ENCODE results near the gene ABCC4.

ABCC4 gene

DNA sequence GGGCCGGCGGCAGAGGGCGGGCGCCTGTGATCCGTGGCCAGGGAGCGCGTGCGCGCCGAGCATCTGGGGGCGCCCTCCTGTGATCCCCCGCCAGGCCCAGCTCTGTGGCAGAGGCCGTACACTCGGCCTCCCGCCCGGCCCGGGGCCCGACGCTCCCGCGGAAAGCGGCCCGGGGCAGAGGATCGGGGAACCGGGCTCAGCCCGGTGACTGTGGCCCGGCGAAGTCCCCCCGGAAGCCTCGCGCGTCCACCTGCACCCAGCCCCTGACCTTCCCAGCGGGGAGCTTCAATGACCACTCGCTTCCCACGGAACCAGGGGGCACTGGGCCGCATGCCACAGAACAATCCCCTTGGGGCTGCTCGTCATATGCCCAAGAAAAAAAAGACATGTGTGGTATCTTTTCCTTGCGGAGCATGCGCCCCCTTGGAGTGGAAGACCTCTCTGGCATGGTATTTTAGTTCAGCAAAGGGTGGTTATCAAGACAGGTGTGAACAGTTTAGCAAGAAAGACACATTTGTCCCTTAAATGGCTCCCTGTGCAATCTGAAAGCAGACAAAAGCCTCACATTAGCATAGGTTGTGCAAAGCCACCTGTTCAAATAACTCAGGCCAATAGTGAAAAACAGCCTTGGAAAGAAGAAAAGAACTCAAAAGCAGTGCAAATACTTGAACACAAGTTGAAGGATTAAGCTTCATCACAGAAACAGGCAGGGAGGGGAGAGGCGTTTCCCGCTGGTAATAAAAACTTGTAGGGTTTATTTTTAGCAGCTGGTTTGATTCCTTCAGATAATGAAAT, 298.0 kb downstream of the ABCC4 start:
- DNase-seq (ENCODE audit: low spot score), result no peak
- FAIRE-seq, result no peak

DNA sequence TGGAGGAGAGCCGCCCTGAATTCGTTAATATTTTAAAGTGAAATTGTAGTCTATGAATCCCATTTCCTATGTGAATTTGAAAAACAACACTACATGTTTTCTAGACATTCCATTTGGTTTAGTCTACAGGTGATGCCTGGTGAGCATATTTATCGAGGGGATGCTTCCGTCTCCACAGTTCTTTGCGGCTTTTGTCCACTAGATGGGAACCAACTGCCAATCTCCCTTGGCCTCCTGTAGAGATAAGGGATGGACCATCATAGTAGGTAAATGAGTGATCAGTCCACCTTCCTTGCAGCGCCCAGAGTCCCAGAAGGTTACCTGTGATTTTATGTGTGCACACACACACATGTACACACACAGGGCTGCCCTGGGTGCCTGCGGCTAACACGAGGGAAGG, 299.1 kb downstream of the ABCC4 start:
- FAIRE-seq (no peak), DNase-seq (ENCODE audit: low spot score) (no peak)

GRCh38 chr13:94999871-95000270, 301.4 kb downstream of the ABCC4 start:
- FAIRE-seq (no peak), DNase-seq (ENCODE audit: low spot score) (no peak)

- DNase-seq (ENCODE audit: low spot score) (no peak), FAIRE-seq (no peak)
Measured at GRCh38 chr13:94997126-94997525, 304.1 kb downstream of the ABCC4 start.

DNA sequence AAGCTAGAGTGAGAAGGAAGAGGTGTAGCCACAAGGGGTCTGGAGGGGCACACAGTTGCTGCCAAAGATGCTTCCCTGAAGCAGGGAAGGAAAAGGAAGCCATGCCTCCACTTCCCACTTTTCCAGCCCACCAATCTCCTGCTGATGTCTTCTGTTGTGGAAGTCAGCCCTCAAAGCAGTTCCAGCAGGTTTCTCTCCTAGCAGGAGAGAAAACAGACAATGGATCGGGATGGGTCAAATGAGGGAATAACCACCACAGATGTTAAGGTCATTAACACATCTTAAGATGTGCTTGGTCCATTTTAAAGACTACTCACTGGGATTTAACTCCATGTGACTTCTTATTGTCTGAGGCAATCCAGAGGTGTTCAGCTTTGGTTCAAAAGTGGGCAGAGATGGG, 304.8 kb downstream of the ABCC4 start:
- DNase-seq (ENCODE audit: low spot score), result no peak
- FAIRE-seq, result no peak

- DNase-seq (ENCODE audit: low spot score) (no peak), FAIRE-seq (no peak)
Measured at GRCh38 chr13:94994506-94994905, 306.7 kb downstream of the ABCC4 start.

GRCh38 chr13:94993616-94994015, 307.6 kb downstream of the ABCC4 start:
- FAIRE-seq (no peak), DNase-seq (ENCODE audit: low spot score) (no peak)

- DNase-seq (ENCODE audit: low spot score) (no peak), FAIRE-seq (no peak)
Measured at GRCh38 chr13:94992036-94992960, 309.0 kb downstream of the ABCC4 start.

DNA sequence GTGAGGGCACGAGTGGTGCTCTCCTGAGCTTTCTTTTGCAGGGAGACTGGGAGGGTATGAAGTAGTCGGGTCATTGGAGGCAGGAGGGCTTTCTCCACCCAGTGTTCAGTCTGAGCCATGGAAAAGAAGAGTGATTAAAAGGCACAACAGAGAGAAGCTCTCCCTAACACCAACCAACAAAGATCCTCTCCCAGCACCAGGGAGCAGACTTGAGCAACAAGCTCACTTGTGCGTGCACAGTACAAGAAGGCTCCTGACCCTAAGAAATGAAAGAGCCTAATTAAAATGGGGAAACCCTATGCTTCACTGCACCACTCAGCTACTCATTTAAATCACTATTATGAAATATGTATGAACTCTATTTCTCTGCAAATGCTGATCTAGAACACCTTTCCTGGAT, 312.6 kb downstream of the ABCC4 start:
- no peak for FAIRE-seq
- DNase-seq (ENCODE audit: low spot score), result no peak

DNA sequence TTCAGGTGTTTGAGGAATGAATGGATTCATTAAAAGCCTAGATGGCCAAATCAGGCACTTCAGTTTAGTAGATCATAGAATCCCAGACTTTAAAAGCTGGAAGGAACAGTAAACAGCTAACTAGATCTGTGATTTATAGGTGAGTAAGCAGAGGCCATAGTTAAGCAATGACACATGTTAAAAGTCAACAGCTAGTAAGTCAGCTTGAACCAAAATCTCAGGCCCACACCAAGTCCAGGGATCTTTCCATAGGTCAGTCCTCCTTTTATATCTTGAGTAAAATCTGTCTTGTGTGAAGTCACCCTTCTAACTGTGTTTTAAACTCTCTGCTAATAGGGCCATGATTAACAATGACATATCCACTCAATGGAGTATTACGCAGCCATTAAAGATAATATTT, 313.4 kb downstream of the ABCC4 start:
- DNase-seq (ENCODE audit: low spot score) (no peak), FAIRE-seq (no peak)

DNA sequence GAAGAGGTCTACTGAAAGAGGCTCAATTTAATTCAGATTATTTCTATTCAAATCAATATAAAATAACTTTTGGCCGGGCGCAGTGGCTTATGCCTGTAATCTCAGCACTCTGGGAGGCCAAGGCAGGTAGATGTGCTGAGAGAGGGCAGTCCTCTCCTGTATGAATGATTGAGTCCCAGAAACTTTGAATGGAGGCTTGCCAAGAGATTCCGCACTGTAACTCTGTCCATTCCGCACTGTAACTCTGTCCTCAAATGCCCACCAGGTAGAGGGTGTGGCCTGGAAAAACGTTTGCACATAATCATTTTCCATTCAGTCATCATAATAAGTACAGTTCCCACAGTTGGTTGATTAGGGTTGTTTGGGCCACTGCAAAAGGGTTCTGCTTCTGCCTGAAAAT, 314.2 kb downstream of the ABCC4 start:
- DNase-seq (ENCODE audit: low spot score) (no peak), FAIRE-seq (no peak)

DNA sequence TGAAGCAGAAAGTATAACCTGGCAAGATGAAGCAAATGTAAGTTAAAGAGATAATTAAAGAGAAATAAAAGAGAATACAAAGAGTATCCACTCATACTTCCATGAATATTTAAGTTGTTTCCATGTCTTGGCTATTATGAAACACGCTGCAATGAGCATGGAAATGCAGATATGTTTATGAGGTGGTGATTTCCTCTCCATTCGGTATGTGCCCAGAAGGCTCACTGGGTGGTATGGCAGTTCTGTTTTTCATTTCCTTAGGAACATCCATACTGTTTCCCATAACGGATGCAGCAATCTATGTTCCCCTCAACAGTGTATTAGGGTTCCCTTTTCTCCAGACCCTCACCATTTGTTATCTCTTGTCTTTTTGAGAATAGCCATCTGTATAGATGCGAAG, 316.3 kb downstream of the ABCC4 start:
- DNase-seq (ENCODE audit: low spot score) (no peak), FAIRE-seq (no peak)

- no peak for FAIRE-seq
- DNase-seq (ENCODE audit: low spot score), result no peak
Measured at GRCh38 chr13:94978516-94978915, 322.7 kb downstream of the ABCC4 start.

DNA sequence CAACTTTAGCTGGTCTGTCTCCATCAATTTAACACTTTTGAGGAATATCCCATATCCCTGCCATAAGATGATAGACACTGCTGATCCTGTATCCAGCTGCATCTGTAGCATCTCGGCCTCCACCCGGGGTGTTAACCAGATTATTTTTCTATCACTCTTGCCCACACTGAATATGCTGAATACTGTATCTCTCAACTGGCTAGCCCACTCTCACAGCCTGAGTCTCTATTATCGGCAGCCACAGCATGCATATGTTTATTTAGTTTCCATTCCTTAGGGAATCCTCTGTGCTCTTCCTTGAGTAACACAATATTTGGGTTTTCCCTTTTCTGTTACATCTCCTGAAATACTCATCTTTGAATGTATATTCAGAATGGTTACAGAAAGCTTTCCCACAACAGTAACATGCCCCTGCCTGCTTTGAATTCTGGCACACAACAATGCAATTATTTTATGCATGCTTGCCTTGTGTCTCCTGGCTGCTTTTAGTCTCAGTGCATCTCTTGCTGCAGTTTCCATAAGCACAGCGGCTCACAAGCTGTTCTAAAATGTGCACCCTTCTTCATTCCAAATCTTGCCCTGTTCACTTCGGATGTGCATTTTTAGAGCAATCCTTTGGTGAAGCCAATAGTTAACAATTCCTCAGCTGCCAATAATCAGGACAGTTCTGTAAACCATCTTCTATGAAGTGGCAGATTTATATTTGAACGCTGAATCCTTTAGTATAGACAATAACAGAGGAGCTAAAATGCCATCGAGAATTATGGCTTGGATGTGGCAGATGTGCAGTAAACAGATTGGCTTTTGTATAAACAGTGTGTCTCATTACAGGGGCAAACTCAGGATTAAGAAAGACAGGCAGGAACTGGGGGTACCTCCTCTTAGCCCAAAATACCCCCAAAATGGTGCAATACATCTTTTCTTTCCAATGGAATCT, 327.0 kb downstream of the ABCC4 start:
- FAIRE-seq (no peak), DNase-seq (ENCODE audit: low spot score) (no peak)

DNA sequence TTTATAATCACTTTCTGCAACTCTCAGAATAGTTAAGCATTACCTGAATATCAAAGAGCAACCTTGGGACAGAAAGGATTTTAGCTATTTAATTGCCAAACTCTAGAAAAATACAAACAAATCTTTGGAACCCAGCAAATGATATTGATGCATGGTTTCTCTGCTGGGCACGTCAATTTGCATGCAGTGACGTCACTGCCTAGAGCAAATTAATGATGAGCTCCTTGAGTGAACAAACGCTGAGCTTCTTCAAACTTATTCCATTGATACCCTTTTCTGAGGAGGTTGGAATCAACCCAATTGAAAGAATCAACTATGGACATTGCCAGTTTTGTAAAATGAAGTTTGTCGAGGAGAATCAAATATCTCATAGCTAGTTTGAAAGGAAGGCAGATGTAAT, 329.0 kb downstream of the ABCC4 start:
- DNase-seq (ENCODE audit: low spot score), result no peak
- FAIRE-seq, result no peak

Data from urothelium cell line (cell line).